H1 (cell line): ENCODE data around the gene PIMREG. TPM values are rescaled to one million over a fixed set of nuclear protein-coding genes. Genes with fewer than 3 reads are reported as not detected.

Source experiments
- E2F6 ChIP-seq: IDR thresholded peaks from 2 replicates; pipeline ENCODE4 v1.6.1; 2012; ENCODE audit warnings: inconsistent platforms
- KDM5A ChIP-seq: fragments of 200-600 bp; IDR thresholded peaks from 2 replicates; pipeline ENCODE4 v1.7.1; 2012; ENCODE audit warnings: mild to moderate bottlenecking, low read length, inconsistent platforms, mixed read lengths
- polyA plus RNA-seq, 7 experiments: library from polyadenylated mRNA; depleted of rRNA in 3 of 7; stranded (reverse) in 5 of 7; unstranded in 2 of 7; fragments of >200 nt in 5 of 7; fragments of 200-250 nt in 2 of 7; gene quantifications; 1 replicate in 5 of 7; 2 replicates in 1 of 7; 4 replicates in 1 of 7; pipeline versions ENCODE4 v1.2.1 to v1.2.3, GENCODE V29; 2011 to 2013; ENCODE audit warnings: missing spikeins in 2 of 7, mixed read lengths in 2 of 7
- total RNA-seq: library from RNA; stranded (reverse); fragmentation: NEBNext Ultra II Directional; extraction: Animal tissue kit (Norgen Biotek cat#: 25700); gene quantifications from 2 replicates; pipeline ENCODE4 v1.2.1, GENCODE V29; 2021

PIMREG gene
- total and polyA plus RNA-seq, 2 of the 8 experiments (the other 6 are each of a cell fraction or from before 2014, with no cell fraction given), result 133 to 148 TPM

- TF ChIP-seq KDM5A (no peak), E2F6 (no peak)
Measured at GRCh38 chr17:6423931-6424330, 20.3 kb upstream of the PIMREG start (continued).
